ENCODE data around the gene RPS26.

- TF ChIP-seq, protein P1, sequence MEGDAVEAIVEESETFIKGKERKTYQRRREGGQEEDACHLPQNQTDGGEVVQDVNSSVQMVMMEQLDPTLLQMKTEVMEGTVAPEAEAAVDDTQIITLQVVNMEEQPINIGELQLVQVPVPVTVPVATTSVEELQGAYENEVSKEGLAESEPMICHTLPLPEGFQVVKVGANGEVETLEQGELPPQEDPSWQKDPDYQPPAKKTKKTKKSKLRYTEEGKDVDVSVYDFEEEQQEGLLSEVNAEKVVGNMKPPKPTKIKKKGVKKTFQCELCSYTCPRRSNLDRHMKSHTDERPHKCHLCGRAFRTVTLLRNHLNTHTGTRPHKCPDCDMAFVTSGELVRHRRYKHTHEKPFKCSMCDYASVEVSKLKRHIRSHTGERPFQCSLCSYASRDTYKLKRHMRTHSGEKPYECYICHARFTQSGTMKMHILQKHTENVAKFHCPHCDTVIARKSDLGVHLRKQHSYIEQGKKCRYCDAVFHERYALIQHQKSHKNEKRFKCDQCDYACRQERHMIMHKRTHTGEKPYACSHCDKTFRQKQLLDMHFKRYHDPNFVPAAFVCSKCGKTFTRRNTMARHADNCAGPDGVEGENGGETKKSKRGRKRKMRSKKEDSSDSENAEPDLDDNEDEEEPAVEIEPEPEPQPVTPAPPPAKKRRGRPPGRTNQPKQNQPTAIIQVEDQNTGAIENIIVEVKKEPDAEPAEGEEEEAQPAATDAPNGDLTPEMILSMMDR (IDR thresholded peaks at IDR 0.05; ENCODE audit: extremely low read depth in 1 of 2, insufficient read depth in 1 of 2, low read depth in 1 of 2, low read length in 2 of 2), result no peak
- TF ChIP-seq POLR2AphosphoS5 (IDR thresholded peaks at IDR 0.05; ENCODE audit: insufficient read depth, low read depth, low read length) (no peak), EZH2 (IDR thresholded peaks at IDR 0.05; ENCODE audit: borderline replicate concordance, low read depth, low read length, severe bottlenecking) (no peak), POLR2A (IDR thresholded peaks at IDR 0.05; ENCODE audit: low read depth, low read length) (peak; percentile 26), MYC (IDR thresholded peaks at IDR 0.05; ENCODE audit: low read depth, low read length) (no peak), FOS (IDR thresholded peaks at IDR 0.05; ENCODE audit: borderline replicate concordance, insufficient read depth, low read length) (no peak), GATA2 (IDR thresholded peaks at IDR 0.05; ENCODE audit: insufficient read depth, insufficient read length, low read depth, low read length) (no peak)
Observed at GRCh38 chr12:55997535-55997859, 44.2 kb upstream of the RPS26 start.

Data from endothelial cell of umbilical vein (primary cell).